Nephron progenitor cell (in vitro differentiated cells): ENCODE data around the gene MYBBP1A.
"Not testable (repeated sequence)": the region's sequence is repeated elsewhere in the genome, so short reads cannot be mapped to it uniquely, and the experiment has no call there.

Source experiments
- DNase-seq: peaks from one replicate; pipeline ENCODE4 v3.0.0; 2021
- H3K27ac Mint-ChIP-seq: 2 replicates; pipeline ENCODE4 v1.8.0; 2021; ENCODE audit warnings: mild to moderate bottlenecking, moderate library complexity, mixed read lengths
- H3K27me3 Mint-ChIP-seq: 2 replicates; pipeline ENCODE4 v1.8.0; 2021; ENCODE audit warnings: mild to moderate bottlenecking, low read depth, mixed read lengths; ENCODE audit not compliant: poor library complexity
- H3K36me3 Mint-ChIP-seq: 2 replicates; pipeline ENCODE4 v1.8.0; 2021; ENCODE audit warnings: low read depth, mixed read lengths
- H3K4me1 Mint-ChIP-seq: 2 replicates; pipeline ENCODE4 v1.8.0; 2021; ENCODE audit warnings: mixed read lengths
- H3K4me3 Mint-ChIP-seq: 2 replicates; pipeline ENCODE4 v1.8.0; 2021; ENCODE audit warnings: mild to moderate bottlenecking, moderate library complexity, mixed read lengths
- H3K9me3 Mint-ChIP-seq: 2 replicates; pipeline ENCODE4 v1.8.0; 2021; ENCODE audit warnings: mild to moderate bottlenecking, moderate library complexity, mixed read lengths
- CTCF ChIP-seq: fragments of 200-600 bp; sonication (generic); IDR thresholded peaks from 2 replicates; pipeline ENCODE4 v1.5.0; 2021; ENCODE audit warnings: antibody characterized with exemption

MYBBP1A gene

GRCh38 chr17:4583206-4583605, 28.0 kb upstream of the MYBBP1A start:
- no peaks in the 10 kb centered on the region for H3K9me3 Mint-ChIP-seq
- no peak overlapping the region for H3K27ac Mint-ChIP-seq
- peaks cover 53% of the 10 kb centered on the region for H3K27me3 Mint-ChIP-seq
- no peak for TF ChIP-seq CTCF
- H3K4me3 Mint-ChIP-seq: peak overlapping the region; percentile 89
- H3K4me1 Mint-ChIP-seq: peaks cover 74% of the 10 kb centered on the region
- no peak for DNase-seq
- no peaks in the 10 kb centered on the region for H3K36me3 Mint-ChIP-seq

DNA sequence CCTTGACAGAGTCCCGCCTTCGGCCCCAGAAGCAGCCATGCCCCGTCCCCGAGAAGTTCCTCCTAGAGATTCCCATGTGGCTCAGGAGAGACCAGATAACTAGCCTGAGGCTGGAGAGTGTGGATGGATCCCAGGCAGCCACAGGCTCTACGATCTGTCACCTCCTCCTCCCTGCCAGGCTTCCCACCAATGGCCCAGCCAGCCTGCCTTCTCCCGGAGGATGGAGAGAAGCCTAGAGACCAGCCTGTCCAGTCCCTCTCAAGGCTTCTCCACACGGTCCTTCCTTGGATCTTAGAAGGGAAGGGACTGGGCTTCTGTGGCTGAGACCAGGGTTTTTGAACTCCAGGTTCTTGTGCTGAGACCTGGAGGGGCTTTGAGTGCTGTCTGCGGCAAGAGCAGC, 27.5 kb upstream of the MYBBP1A start:
- H3K36me3 Mint-ChIP-seq: no peaks in the 10 kb centered on the region

GRCh38 chr17:4582101-4582501, 26.9 kb upstream of the MYBBP1A start:
- H3K9me3 Mint-ChIP-seq: peaks cover 4% of the 10 kb centered on the region
- DNase-seq: no peak
- peaks cover 45% of the 10 kb centered on the region for H3K27me3 Mint-ChIP-seq
- H3K27ac Mint-ChIP-seq: no peak overlapping the region
- TF ChIP-seq CTCF: no peak
- no peaks in the 10 kb centered on the region for H3K36me3 Mint-ChIP-seq
- H3K4me1 Mint-ChIP-seq: peaks cover 78% of the 10 kb centered on the region
- H3K4me3 Mint-ChIP-seq: no peak overlapping the region

More for the DNA sequence above, 27.5 kb upstream of the MYBBP1A start:
- Mint-ChIP-seq H3K27ac (no peak overlapping the region), H3K9me3 (peaks cover 3% of the 10 kb centered on the region), H3K27me3 (peaks cover 51% of the 10 kb centered on the region), H3K4me3 (peak overlapping the region; percentile 89), H3K4me1 (peaks cover 74% of the 10 kb centered on the region)
- TF ChIP-seq CTCF: no peak
- no peak for DNase-seq

GRCh38 chr17:4580291-4580690, 25.1 kb upstream of the MYBBP1A start:
- H3K27me3 Mint-ChIP-seq: peaks cover 31% of the 10 kb centered on the region
- H3K4me3 Mint-ChIP-seq: no peak overlapping the region
- DNase-seq: no peak
- H3K27ac Mint-ChIP-seq: peak overlapping the region; percentile 39
- H3K4me1 Mint-ChIP-seq: peaks cover 79% of the 10 kb centered on the region
- TF ChIP-seq CTCF: no peak
- H3K9me3 Mint-ChIP-seq: peaks cover 4% of the 10 kb centered on the region
- H3K36me3 Mint-ChIP-seq: no peaks in the 10 kb centered on the region

GRCh38 chr17:4579678-4580077, 24.5 kb upstream of the MYBBP1A start:
- no peak for DNase-seq
- no peak overlapping the region for H3K27ac Mint-ChIP-seq
- H3K9me3 Mint-ChIP-seq: peaks cover 4% of the 10 kb centered on the region
- H3K4me1 Mint-ChIP-seq: peaks cover 81% of the 10 kb centered on the region
- no peaks in the 10 kb centered on the region for H3K36me3 Mint-ChIP-seq
- TF ChIP-seq CTCF: no peak
- peaks cover 27% of the 10 kb centered on the region for H3K27me3 Mint-ChIP-seq
- H3K4me3 Mint-ChIP-seq: no peak overlapping the region

DNA sequence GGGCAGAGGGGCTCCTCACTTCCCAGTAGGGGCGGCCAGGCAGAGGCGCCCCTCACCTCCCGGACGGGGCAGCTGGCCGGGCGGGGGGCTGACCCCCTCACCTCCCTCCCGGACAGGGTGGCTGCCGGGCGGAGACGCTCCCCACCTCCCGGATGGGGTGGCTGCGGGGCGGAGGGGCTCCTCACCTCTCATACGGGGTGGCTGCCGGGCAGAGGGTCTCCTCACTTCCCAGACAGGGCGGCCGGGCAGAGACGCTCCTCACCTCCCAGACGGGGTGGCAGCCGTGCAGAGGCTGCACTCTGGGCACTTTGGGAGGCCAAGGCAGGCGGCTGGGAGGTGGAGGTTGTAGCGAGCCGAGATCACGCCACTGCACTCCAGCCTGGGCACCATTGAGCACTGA, 23.2 kb upstream of the MYBBP1A start:
- Mint-ChIP-seq H3K27me3 (peaks cover 20% of the 10 kb centered on the region), H3K4me1 (peaks cover 84% of the 10 kb centered on the region)
- not testable (repeated sequence) for H3K4me3 Mint-ChIP-seq, H3K27ac Mint-ChIP-seq, H3K36me3 Mint-ChIP-seq, DNase-seq, H3K9me3 Mint-ChIP-seq
